Measurements from ENCODE around the gene CDK5.
"Not testable (repeated sequence)": the region's sequence is repeated elsewhere in the genome, so short reads cannot be mapped to it uniquely, and the experiment has no call there.

CDK5 gene

DNA sequence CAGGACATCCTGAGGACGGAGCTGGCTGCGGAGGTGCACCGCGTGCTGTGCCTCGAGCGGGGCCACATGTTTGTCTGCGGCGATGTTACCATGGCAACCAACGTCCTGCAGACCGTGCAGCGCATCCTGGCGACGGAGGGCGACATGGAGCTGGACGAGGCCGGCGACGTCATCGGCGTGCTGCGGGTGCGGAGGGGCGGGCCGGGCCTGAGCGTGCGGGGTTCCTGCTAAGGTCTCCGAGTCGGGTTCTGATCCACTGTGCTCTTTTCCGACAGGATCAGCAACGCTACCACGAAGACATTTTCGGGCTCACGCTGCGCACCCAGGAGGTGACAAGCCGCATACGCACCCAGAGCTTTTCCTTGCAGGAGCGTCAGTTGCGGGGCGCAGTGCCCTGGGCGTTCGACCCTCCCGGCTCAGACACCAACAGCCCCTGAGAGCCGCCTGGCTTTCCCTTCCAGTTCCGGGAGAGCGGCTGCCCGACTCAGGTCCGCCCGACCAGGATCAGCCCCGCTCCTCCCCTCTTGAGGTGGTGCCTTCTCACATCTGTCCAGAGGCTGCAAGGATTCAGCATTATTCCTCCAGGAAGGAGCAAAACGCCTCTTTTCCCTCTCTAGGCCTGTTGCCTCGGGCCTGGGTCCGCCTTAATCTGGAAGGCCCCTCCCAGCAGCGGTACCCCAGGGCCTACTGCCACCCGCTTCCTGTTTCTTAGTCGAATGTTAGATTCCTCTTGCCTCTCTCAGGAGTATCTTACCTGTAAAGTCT lies 43.8 kb downstream of the CDK5 start:
- peak; percentile 94 for DNase-seq

GRCh38 chr7:151013356-151013732 lies 44.4 kb downstream of the CDK5 start:
- DNase-seq: no peak

- peak; percentile 46 for DNase-seq
Observed at GRCh38 chr7:151012911-151013347, 44.8 kb downstream of the CDK5 start.

- no peak for DNase-seq
Observed at GRCh38 chr7:151012031-151012692, 45.5 kb downstream of the CDK5 start.

DNA sequence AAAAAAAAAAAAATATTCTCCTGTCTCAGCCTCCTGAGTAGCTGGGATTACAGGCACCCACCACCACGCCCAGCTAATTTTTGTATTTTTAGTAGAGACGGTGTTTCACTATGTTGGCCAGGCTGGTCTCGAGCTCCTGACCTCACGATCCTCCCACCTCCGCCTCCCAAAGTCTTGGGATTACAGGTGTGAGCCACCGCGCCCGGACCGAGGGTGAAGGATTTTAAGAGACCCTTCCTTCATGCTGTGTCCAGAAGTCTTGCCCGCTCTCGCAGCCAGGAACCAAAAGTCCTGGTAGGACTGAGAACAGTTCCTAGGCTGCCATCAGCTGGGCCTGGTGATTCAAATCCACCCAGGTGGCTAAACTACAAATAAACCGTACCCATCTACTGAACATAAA lies 46.1 kb downstream of the CDK5 start:
- not testable (repeated sequence) for DNase-seq

DNA sequence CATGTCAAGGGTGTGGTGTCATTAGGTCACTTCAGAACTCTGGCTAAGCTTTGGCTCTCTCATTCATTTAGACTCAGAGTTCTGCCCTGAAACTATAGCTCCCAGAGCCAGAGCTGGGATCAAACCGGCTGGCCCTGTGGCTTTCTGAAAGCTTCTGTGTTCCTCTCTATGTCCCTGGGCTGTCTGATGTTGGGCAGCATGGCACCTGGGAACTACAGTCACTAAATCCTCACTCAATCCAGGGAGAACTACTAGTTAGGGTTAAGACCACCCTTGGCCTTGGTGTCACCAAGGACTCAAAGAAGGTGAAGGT lies 46.6 kb downstream of the CDK5 start:
- no peak for DNase-seq

DNA sequence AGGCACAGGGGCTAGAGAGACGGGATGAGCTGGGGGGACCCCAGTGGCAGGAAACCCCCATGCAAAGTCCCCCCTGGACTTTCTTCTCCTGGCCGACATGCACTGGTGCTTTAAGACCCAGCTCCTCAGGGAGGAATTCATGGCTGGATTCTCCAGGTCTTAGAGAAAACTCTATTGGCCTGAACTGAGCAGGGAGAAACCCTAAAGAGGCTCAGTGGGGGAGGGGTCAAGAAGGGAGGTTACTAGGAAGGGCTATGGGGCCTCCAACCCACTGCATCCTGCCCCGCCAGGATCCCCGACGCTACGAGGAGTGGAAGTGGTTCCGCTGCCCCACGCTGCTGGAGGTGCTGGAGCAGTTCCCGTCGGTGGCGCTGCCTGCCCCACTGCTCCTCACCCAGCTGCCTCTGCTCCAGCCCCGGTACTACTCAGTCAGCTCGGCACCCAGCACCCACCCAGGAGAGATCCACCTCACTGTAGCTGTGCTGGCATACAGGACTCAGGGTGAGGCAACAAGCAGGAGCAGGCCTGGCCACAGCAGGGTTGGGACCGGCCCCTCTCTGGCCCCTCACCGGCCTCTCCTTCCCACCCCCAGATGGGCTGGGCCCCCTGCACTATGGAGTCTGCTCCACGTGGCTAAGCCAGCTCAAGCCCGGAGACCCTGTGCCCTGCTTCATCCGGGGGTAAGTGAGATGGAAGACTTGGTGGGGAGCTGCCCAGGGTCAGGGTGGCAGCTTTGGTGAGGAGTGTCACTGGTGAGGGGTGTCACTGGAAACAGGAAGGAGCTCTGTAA lies 47.2 kb downstream of the CDK5 start:
- peak; percentile 61 for DNase-seq

GRCh38 chr7:151010037-151010306 lies 47.7 kb downstream of the CDK5 start:
- DNase-seq: no peak

- DNase-seq: no peak
Observed at GRCh38 chr7:151009327-151010036, 48.2 kb downstream of the CDK5 start.

DNA sequence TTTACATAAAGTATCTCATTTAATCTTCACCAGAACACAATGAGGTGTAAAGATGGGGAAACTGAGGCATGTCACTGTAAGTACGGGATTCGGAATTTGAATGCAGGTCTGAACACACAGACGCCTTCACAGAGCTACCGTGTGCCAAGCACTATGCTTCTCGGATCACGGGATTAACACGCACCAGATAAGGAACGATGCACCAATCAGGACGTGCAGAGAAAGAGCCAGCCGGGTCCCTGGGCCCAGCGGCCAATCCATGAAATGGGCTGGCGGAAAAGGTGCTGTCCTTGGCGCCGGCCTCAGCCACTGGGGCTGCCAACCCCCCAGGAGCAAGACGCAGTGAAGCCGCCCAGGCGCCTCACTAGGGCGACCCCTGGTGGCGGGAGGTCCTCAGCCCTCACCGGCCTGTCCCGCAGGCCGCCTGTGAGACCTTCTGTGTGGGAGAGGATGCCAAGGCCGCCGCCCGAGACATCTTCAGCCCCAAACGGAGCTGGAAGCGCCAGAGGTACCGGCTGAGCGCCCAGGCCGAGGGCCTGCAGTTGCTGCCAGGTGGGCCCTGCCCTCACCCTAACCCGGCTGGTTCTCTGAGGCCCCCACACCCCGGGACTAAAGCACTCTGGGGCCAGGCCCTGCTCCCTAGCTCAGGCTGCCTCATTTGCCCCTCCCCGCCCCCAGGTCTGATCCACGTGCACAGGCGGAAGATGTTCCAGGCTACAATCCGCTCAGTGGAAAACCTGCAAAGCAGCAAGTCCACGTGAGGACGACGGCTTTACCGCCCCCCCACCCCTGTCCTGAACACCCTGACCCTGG lies 49.0 kb downstream of the CDK5 start:
- peak; percentile 87 for DNase-seq

DNA sequence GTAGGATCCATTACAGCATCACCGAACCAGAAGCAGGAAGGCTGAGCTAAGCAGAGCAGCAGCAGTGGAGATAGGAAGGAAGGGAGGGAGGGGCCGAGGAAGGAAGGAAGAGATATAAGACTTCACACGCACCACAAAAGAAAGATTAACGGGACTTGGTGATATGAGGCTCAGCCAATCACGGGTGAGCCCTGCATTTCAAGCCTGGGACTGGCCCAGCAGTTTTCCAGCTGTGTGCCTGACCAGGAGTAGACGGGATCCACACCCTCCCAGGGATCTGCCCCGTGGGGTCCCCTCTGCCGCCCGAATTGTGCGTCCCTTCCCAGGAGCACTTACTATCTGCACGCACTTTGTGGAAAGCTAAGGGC lies 49.6 kb downstream of the CDK5 start:
- DNase-seq: peak; percentile 71

DNA sequence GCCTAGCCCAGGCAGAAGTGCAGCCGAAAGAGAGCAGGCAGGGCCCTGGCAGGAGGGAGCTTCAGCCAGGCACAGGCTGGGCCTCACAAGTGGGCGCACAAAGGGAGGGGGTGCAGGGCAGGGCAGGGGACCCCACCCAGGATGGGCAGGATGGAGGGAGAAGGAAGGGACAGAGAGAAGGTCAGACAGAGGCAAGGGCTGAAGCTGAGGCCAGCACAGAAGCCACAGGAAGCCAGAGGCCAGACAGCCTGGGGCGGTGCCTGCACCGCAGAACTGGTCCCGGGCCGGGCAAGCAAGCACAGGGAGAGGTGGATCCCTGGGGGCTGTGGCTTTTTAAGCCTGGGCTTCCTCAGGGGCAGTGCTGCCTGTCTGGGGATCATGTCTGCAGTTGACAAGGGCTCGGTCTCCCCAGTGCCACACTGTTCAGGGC lies 50.2 kb downstream of the CDK5 start:
- DNase-seq: no peak

DNA sequence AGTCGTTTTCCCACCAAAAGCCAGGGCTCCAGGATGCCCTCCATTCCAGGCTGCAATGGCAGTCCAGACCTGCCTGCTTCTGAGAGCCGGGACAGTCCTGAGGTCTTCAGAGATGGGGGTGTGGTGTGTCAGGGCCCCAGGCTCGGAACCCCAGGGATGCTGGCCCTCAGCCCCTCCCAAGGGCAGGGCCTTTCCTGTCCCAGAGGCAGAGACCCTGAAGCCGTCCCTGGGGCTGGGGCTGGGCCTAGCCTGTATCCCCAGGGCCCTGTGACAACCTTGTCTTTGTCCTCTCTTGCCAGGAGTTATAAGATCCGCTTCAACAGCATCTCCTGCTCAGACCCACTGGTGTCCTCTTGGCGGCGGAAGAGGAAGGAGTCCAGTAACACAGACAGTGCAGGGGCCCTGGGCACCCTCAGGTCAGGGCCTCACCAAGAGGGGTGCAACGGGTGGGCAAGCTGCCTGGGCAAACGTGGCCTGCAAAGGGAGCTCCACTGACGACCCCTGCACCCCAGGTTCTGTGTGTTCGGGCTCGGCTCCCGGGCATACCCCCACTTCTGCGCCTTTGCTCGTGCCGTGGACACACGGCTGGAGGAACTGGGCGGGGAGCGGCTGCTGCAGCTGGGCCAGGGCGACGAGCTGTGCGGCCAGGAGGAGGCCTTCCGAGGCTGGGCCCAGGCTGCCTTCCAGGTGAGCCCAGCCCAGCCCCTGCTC lies 51.0 kb downstream of the CDK5 start:
- no peak for DNase-seq

GRCh38 chr7:151005566-151005965 lies 52.1 kb downstream of the CDK5 start:
- DNase-seq: no peak
